Body of pancreas (tissue), 4 donors: ENCODE data around the gene AQP12B.

Experiments
- POLR2A ChIP-seq, 3 donors: fragments of 450-650 bp; IDR thresholded peaks; one replicate each; pipeline ENCODE4 v1.6.1; 2016; ENCODE audit warnings: antibody characterized with exemption in 3 of 3, mild to moderate bottlenecking in 2 of 3
- TF ChIP-seq, protein P1 (sequence below), 7 experiments: fragments of 450-650 bp in 4 of 7; fragments of 200-600 bp in 3 of 7; sonication (generic) in 3 of 7; IDR thresholded peaks; one replicate each; pipeline ENCODE4 v1.5.1; 2016 to 2019; ENCODE audit warnings: antibody characterized with exemption in 7 of 7

DNA sequence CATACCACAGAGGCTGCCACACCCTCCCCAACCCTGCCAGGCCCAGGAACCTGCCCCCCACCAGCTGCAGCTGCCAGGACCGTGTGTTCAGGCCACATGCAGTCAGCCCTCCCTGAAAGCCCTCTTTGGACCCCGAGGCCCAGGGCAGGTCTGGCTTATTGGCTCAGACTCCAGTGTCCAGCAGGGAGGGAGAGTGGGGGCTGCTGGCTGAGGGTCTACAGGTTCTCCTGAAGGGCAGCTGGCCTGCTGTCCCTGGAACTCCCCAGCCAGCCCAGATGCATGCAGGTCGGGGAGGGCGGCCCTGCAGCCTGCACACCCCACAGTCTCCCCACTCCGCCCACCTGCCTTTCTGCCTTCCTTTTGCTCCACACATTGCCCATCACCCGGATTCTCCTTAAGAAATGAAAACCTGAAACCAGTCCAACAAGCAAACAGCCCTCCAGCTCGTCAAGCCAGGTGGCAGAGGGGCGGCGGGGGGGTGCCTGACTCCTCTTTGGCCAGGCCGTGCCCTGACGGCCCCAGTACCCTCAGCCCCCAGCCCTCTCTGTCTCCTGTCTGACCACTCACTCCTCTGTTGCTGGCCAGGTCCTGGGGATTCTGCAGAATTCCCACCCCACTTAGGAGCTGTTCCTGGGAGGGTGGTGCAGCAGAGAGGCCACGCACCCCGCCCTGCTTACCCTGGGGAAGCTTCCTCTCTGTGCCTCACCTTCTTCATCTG is 39.4 kb downstream of the AQP12B start:
- TF ChIP-seq, protein P1, sequence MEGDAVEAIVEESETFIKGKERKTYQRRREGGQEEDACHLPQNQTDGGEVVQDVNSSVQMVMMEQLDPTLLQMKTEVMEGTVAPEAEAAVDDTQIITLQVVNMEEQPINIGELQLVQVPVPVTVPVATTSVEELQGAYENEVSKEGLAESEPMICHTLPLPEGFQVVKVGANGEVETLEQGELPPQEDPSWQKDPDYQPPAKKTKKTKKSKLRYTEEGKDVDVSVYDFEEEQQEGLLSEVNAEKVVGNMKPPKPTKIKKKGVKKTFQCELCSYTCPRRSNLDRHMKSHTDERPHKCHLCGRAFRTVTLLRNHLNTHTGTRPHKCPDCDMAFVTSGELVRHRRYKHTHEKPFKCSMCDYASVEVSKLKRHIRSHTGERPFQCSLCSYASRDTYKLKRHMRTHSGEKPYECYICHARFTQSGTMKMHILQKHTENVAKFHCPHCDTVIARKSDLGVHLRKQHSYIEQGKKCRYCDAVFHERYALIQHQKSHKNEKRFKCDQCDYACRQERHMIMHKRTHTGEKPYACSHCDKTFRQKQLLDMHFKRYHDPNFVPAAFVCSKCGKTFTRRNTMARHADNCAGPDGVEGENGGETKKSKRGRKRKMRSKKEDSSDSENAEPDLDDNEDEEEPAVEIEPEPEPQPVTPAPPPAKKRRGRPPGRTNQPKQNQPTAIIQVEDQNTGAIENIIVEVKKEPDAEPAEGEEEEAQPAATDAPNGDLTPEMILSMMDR (IDR thresholded peaks at IDR 0.05), result no peak
- no peak for TF ChIP-seq POLR2A (IDR thresholded peaks at IDR 0.05)
